ENCODE measurements around the gene SLC24A3.

DNA sequence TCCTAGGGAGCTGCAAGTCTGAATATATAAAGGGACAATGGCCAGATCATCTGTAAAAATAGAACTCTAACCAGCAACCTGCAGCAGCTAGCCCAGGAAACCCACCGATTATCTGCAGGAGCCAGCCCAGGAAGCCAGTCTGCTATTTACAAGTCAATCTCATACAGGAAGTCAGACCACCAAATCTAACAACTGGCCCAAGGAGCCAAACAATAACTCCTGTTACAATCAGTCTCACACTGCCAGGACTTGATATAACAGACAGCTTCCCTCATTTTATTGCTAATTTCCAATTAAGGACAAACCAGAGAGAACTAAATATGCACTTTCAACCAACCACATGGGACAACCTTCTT is 531.2 kb downstream of the SLC24A3 start:
- TF ChIP-seq CTCF (IDR thresholded peaks at IDR 0.05) (no peak), POLR2A (IDR thresholded peaks at IDR 0.05) (no peak)
